ENCODE results near the gene RNF167.

The RNF167 gene

DNA sequence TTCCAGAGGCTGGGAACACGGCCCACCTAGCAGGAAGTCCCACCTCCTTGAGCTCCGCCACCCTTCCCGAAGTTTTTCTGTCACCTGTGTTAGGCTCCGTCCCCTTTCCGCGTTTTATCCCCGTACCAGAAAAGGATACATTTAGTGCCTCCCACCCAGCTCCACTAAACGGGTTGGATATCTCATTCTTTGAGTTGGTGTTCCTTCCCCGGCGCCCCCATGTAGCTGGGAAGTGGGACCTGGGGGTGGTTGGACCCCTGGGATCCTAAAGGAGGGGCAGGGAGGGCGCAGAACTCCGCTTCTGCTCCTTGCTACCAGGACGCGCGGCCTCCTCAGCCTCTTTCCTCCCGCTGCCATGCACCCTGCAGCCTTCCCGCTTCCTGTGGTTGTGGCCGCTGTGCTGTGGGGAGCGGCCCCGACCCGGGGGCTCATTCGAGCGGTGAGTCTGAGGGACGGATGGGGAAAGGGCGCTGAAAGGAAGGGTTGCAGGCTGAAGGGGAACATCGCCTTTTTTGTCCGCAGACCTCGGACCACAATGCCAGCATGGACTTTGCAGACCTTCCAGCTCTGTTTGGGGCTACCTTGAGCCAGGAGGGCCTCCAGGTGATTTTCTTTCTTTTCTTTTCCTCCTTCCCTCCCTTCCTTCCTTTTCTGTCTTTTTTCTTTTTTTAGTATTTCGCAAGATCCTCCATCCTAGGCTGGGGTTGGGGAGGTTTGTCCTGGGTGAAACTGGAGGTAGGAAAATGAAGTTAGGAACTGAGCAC, 669 bp downstream of the RNF167 start:
- no peak for DNase-seq

GRCh38 chr17:4941319-4941610, 1.2 kb downstream of the RNF167 start:
- no peak for DNase-seq

DNA sequence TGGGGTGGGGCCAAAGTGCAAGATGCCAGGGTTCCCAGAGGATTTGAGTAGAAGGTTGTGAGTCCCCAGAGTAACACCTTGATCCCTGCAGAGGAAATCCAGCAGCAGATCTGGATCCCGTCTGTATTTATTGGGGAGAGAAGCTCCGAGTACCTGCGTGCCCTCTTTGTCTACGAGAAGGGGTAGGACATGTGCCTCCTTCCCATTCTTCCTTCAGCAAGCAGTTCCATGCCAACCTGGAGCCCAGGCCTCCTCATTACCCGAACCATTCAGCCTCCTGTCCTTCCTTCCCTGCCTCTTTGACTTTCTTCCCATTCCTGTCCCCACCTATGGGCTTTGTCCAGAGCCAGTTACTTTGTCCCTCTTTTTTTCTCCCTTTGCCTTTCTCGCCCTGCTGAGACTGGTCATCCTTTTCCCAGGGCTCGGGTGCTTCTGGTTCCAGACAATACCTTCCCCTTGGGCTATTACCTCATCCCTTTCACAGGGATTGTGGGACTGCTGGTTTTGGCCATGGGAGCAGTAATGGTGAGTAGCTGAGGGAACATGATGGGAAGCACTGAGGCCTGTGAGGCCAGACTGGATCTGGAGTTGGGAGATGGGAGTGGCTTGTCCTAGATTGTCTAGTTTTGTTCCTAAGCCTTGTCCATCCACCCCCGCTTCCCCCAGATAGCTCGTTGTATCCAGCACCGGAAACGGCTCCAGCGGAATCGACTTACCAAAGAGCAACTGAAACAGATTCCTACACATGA, 2.9 kb downstream of the RNF167 start:
- DNase-seq: no peak

DNA sequence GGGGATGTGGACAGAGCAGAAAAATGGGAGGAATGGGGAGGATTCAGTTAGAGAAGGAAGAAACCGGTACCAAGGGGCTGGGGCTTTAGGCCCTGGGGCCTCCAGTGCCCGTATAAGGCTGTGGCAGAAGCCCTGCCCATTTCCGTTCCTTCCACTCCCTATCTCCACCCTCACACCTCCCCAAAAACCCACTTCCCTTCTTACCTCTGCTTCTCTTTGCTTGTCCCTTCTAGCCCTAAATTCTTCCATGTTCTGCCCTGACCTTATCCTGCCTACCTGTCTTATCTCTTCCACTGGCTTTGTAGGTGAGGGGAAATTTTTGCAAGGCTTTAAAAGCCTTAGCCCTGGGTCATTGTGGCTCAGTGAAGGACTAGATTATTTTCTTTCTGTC, 4.1 kb downstream of the RNF167 start:
- peak in 1 of 2 donors; percentile 44 for DNase-seq

GRCh38 chr17:4944554-4945175, 4.6 kb downstream of the RNF167 start:
- peak in 1 of 2 donors; percentile 44 for DNase-seq

DNA sequence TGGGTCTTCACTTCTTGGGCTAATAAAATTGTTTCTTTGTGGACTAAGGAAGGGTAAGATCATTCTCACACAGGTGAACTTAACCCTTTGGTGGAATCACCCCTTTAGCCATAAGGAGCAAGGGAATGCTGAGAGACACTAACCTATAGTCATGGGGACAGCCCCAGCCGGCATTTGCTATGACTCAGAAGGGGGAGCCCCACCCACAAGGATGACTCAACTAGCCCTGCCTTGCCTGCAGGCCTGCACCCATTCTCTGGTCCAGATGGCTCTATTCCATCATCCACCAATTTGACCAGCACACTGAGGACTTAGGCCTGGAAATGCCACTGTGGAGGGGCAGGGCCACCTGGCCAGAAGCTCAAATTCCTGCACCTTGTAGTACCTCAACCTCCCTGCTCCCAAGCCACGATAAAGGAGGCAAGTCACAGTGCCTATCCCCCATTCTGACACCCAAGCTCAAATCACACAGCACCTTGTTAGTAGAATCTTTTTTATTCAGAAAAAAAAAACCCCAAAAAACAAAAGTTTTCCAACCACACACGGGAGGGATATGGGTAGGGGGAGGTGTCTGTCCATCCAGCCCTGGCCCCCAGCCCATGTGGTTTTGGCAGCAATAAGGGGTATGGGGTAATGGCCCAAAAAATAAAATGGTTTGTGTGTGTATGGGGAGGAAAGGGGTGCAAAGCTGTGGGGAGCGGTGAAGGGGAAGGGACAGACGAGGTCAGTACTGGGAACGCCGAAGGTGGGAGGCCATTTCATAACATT, 5.3 kb downstream of the RNF167 start:
- DNase-seq: peak; percentile 79 to 82

DNA sequence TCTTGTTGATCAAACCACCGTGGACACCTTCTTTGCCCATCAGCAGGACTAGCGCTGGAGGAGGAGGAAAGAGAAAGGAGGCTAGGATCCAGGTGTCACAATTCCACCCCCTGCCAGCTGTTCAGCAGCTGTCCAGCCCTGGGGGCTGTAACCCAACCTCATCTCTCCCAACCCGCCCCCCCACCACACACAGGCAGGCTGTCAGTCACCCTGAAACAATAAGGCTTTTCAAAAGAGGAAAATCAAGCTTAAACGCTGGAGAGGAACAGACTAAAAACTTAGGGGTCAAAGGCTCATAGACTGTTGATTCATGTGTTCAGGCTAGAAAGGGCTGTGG, 5.8 kb downstream of the RNF167 start:
- DNase-seq: no peak

DNA sequence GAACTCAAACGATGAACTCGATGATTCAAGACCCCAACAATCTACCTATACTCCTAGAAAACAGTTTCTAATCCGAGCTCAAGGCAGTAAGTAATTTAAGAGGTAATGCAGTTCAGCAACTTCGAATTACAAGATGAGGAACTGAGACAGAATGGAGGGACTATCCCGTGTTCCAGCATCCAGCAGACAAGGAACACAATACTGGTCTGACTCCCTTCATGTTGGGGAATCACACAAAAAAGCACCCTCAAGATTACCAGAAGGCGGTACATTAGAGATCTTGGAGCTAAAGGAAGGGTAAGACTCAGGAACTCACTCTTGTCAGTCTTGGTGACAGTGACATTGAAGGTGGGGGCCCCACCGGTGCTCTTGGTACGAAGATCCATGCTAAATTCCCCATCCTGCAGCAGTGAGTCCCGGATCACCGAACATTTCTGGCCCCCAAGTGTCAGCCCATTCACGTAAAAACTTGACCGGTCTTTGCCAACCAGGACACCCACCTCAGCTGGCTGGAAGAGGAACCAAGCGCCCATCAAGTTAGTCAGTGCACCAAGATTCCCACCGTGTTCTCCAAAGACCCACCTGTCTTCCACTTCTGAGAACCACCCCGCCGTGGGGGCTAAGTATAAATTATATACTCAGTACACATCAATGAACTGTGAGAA, 6.4 kb downstream of the RNF167 start:
- DNase-seq: no peak

DNA sequence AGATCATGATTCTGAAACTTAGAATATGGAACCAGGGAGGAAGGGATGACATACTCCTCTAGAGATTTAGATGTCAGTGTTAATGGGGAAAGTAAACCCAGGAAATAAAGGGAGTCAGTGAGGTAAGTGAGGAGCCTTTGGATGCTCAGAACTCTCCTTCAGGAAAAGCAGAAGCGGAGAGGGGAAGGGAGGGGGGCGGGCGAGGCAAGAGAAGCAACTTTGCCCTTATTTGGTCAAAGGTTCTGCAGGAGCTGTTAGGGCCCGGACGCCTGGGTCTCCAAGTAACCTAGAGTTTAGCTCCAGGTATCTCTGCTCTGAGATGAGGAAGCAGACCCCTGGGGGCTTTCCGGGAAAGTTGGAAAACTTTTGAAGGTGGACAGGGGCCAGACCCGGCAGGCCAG, 6.9 kb downstream of the RNF167 start:
- no peak for DNase-seq

GRCh38 chr17:4947411-4948165, 7.5 kb downstream of the RNF167 start:
- peak; percentile 62 to 64 for DNase-seq

DNA sequence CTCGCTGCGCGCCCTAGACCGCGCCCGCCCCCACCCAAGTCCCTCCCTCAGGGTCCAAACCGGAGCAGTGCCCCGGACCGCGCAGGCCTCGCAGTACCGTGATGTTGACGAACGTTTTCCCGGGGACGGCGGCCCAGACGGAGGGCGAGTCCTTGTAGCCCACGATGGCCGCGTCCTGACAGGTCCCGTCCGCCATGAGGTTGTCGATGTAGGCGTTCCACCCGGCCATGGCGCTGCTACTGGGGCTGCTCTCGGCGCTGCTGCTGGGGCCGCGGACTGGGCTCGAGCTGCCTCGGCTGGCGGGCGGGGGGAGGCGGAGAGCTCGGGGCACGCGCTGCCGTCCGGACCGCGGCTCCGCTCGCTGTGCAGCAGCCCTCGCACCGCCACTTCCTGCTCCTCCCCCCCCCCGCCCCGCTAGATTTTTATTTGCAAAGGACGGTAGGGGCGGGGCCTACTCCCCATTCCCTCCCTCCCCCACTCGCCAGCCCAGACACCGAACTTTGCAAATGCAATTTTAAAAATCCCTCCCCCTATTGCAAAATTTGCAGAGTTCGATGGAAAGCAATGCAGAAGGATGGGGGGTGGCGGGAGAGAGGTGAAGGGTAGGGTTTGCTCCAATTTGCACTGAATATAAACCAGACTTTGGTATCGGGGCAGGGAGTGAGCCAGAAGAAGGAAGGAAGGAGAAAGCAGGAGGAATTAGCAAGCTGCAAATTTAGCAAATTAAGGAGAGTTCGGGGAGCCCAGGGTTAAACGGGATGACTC, 8.3 kb downstream of the RNF167 start, which contains the start of gene PFN1:
Gene PFN1 (minus strand): TSS at position 365 of the 765 bp plus-strand sequence. CDS start 136 bp downstream, at position 229.
- peak; percentile 84 to 85 for DNase-seq

GRCh38 chr17:4948931-4949320, 8.9 kb downstream of the RNF167 start:
- peak; percentile 66 to 75 for DNase-seq

GRCh38 chr17:4949321-4950074, 9.4 kb downstream of the RNF167 start:
- peak; percentile 65 to 70 for DNase-seq

DNA sequence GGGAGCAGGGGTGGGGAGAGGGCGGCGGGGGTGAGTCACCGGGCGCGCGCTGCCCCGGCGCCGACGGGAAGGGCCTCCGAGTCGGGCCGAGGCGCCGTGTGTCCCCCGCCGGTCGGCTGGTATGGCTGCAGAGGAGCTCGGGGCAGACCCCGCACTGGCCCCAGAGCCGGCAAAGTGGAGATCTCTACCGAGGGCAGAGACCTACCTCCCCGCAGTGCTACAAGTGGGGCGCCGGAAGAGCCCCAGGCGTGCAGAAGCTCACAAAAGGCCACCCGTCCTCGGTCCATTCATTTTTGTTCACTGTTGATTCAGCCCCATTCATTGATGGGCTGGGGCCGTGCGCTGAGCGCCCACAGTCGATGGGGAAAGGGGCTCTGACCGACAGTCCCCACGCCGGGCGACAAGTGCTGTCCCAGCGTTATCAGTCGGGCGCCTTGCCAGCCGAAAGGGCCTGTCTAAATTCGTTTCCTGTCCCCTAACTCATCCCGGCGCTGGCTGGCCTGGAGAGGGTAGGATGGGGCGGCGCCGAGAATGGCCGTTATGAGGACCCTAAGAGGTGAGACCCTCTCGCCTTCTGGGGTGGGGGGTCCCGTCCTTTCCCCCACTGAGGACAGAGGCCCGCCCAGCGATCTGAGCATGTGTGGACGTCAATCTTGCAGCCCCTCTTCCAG, 10.1 kb downstream of the RNF167 start:
- DNase-seq: no peak

- DNase-seq: no peak
Observed at GRCh38 chr17:4950746-4951204, 10.7 kb downstream of the RNF167 start, which contains the start of gene ENO3. ENO3 (plus strand) TSS chr17:4951119; CDS start chr17:4951830, 711 bp downstream.

DNA sequence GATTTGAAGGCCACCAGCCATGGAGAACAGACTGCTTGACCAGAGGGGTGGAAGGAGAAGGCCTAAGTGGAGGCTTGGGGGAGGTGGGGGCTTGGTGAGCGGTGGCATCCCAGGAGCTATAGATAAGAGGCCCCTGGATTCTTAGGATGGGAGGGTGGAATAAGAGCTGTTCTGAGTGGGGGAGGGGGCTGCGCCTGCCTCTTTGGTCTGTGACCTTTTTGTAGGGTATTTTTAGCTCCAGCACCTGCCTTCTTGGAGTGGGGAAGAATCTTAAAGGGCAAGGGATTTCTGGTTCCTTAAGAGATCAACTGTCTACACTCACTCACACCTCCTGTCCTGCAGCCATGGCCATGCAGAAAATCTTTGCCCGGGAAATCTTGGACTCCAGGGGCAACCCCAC, 11.4 kb downstream of the RNF167 start:
- DNase-seq: no peak

- DNase-seq: no peak
Observed at GRCh38 chr17:4953451-4953961, 13.4 kb downstream of the RNF167 start.

DNA sequence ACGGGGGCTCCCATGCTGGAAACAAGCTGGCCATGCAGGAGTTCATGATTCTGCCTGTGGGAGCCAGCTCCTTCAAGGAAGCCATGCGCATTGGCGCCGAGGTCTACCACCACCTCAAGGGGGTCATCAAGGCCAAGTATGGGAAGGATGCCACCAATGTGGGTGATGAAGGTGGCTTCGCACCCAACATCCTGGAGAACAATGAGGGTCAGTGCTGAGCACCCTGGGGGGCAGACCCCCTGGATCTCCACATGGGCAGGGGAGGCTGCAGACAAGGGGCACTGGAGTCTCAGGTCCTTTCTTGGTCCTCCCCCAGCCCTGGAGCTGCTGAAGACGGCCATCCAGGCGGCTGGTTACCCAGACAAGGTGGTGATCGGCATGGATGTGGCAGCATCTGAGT, 15.0 kb downstream of the RNF167 start:
- no peak for DNase-seq

DNA sequence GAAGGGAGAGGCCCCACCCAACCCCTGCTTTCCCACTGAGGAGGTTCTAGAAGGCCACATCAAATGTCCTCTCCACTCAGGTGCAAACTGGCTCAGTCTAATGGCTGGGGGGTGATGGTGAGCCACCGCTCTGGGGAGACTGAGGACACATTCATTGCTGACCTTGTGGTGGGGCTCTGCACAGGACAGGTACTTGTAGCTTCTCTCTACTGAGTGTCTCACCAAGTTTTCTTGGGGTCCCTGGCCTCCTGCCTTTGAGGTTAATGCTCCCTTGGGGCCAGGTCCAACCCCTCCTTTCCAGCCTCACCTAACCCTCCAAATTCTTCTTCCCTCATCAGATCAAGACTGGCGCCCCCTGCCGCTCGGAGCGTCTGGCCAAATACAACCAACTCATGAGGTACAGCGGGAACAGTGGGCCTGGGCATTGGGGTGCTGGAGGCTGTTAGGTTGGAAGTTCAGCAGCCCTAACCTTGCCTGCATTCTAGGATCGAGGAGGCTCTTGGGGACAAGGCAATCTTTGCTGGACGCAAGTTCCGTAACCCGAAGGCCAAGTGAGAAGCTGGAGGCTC, 16.5 kb downstream of the RNF167 start:
- DNase-seq: peak in 1 of 2 donors; percentile 49
